Measurements from ENCODE around the gene ABCC8. TPM values are rescaled to one million over a fixed set of nuclear protein-coding genes. Genes with fewer than 3 reads are reported as not detected.

The ABCC8 gene
- total and polyA plus RNA-seq, 4 experiments from 2014 or later = not detected

GRCh38 chr11:17384002-17384511 is 92.6 kb downstream of the ABCC8 start:
- Mint-ChIP-seq H3K36me3 (no peaks in the 10 kb centered on the region), H3K27ac (peak overlapping the region in 1 of 7 donors; percentile 78), H3K9me3 (no peaks in the 10 kb centered on the region), H3K4me3 (no peak overlapping the region), H3K27me3 (no peaks in the 10 kb centered on the region), H3K4me1 (no peaks in the 10 kb centered on the region)
- POLR2A ChIA-PET (ENCODE audit: partially characterized antibody) = interaction anchor here (0.9 to 1.1 kb wide), 2 partner anchors 29 to 108 kb away, joined by 3 read pairs; partner anchors contain the start of gene NUCB2
- intact Hi-C loops (cut with micrococcal nuclease) = loop anchor here (1.0 to 10.0 kb wide), 4 partner anchors 120 to 591 kb away; no protein-coding TSS in a partner anchor
- Histone ChIP-seq H3K9me3 (ENCODE audit: control insufficient read depth in 1 of 2, low read length in 2 of 2) (no peaks in the 10 kb centered on the region), H3K4me3 (ENCODE audit: low read length in 2 of 2) (no peak overlapping the region), H3K27ac (ENCODE audit: low read depth, low read length) (no peak overlapping the region), H3K4me1 (ENCODE audit: insufficient read depth, low read length) (no peaks in the 10 kb centered on the region), H3K27me3 (ENCODE audit: insufficient read depth, low read length) (no peaks in the 10 kb centered on the region), H3K36me3 (ENCODE audit: insufficient read depth, low read length) (no peaks in the 10 kb centered on the region)
- CTCF ChIA-PET (ENCODE audit: partially characterized antibody) = interaction anchor here (0.6 to 5.3 kb wide), 40 partner anchors 8 to 1252 kb away, joined by 3 to 98 read pairs (median 4); no protein-coding TSS in a partner anchor
- peak; percentile 67 to 70 (median 70) for DNase-seq

- Mint-ChIP-seq H3K4me3 (no peak overlapping the region), H3K27ac (no peak overlapping the region), H3K9me3 (no peaks in the 10 kb centered on the region), H3K4me1 (no peaks in the 10 kb centered on the region), H3K27me3 (no peaks in the 10 kb centered on the region), H3K36me3 (peaks cover 0 to 3% of the 10 kb centered on the region in 2 donors)
- no peak overlapping the region for H3K27ac ChIP-seq (ENCODE audit: low read depth, low read length)
- ChIA-PET CTCF (ENCODE audit: partially characterized antibody) (interaction anchor here (0.7 to 5.3 kb wide), 32 partner anchors 8 to 215 kb away, joined by 3 to 98 read pairs (median 4); no protein-coding TSS in a partner anchor), POLR2A (ENCODE audit: partially characterized antibody) (no interaction called here)
- peak in 1 of 5 donors; percentile 11 for DNase-seq
- H3K9me3 ChIP-seq (ENCODE audit: control insufficient read depth in 1 of 2, low read length in 2 of 2) = no peaks in the 10 kb centered on the region
- no peaks in the 10 kb centered on the region for H3K4me1 ChIP-seq (ENCODE audit: insufficient read depth, low read length)
- no peak overlapping the region for H3K4me3 ChIP-seq (ENCODE audit: low read length in 2 of 2)
- no peaks in the 10 kb centered on the region for H3K36me3 ChIP-seq (ENCODE audit: insufficient read depth, low read length)
- intact Hi-C loops (cut with micrococcal nuclease) = loop anchor here (10.0 kb wide), 1 partner anchor 591 kb away; no protein-coding TSS in a partner anchor
- no peaks in the 10 kb centered on the region for H3K27me3 ChIP-seq (ENCODE audit: insufficient read depth, low read length)
These were observed 93.2 kb downstream of the ABCC8 start for GRCh38 chr11:17383461-17383860.

GRCh38 chr11:17382046-17382728 is 94.5 kb downstream of the ABCC8 start:
- H3K4me1 Mint-ChIP-seq = no peaks in the 10 kb centered on the region
- no peak for DNase-seq
- no peak overlapping the region for H3K4me3 Mint-ChIP-seq
- intact Hi-C loops (cut with micrococcal nuclease) = loop anchor here (10.0 kb wide), 1 partner anchor 593 kb away; no protein-coding TSS in a partner anchor
- no peaks in the 10 kb centered on the region for H3K27me3 Mint-ChIP-seq
- no peak overlapping the region for H3K27ac Mint-ChIP-seq
- H3K36me3 ChIP-seq (ENCODE audit: insufficient read depth, low read length) = no peaks in the 10 kb centered on the region
- no peaks in the 10 kb centered on the region for H3K27me3 ChIP-seq (ENCODE audit: insufficient read depth, low read length)
- POLR2A ChIA-PET (ENCODE audit: partially characterized antibody) = no interaction called here
- H3K27ac ChIP-seq (ENCODE audit: low read depth, low read length) = no peak overlapping the region
- H3K9me3 ChIP-seq (ENCODE audit: control insufficient read depth in 1 of 2, low read length in 2 of 2) = no peaks in the 10 kb centered on the region
- H3K4me1 ChIP-seq (ENCODE audit: insufficient read depth, low read length) = no peaks in the 10 kb centered on the region
- H3K36me3 Mint-ChIP-seq = peaks cover 0 to 5% of the 10 kb centered on the region in 2 donors
- CTCF ChIA-PET (ENCODE audit: partially characterized antibody) = interaction anchor here (0.6 to 5.3 kb wide), 8 partner anchors 15 to 1744 kb away, joined by 3 to 98 read pairs (median 18); no protein-coding TSS in a partner anchor
- H3K4me3 ChIP-seq (ENCODE audit: low read length in 2 of 2) = no peak overlapping the region
- no peaks in the 10 kb centered on the region for H3K9me3 Mint-ChIP-seq

- H3K4me1 ChIP-seq (ENCODE audit: insufficient read depth, low read length) = no peaks in the 10 kb centered on the region
- H3K36me3 ChIP-seq (ENCODE audit: insufficient read depth, low read length) = no peaks in the 10 kb centered on the region
- H3K27me3 ChIP-seq (ENCODE audit: insufficient read depth, low read length) = no peaks in the 10 kb centered on the region
- intact Hi-C loops (cut with micrococcal nuclease) = loop anchor here (10.0 kb wide), 1 partner anchor 594 kb away; no protein-coding TSS in a partner anchor
- ChIA-PET POLR2A (ENCODE audit: partially characterized antibody) (no interaction called here), CTCF (ENCODE audit: partially characterized antibody) (interaction anchor here (1.6 to 5.3 kb wide), 3 partner anchors 125 to 148 kb away, joined by 3 to 98 read pairs (median 40); no protein-coding TSS in a partner anchor)
- no peaks in the 10 kb centered on the region for H3K9me3 ChIP-seq (ENCODE audit: control insufficient read depth in 1 of 2, low read length in 2 of 2)
- no peak overlapping the region for H3K4me3 ChIP-seq (ENCODE audit: low read length in 2 of 2)
- H3K27ac ChIP-seq (ENCODE audit: low read depth, low read length) = no peak overlapping the region
- DNase-seq = no peak
- no peaks in the 10 kb centered on the region for H3K9me3 Mint-ChIP-seq
- peaks cover 0 to 5% of the 10 kb centered on the region in 2 donors for H3K36me3 Mint-ChIP-seq
- no peaks in the 10 kb centered on the region for H3K27me3 Mint-ChIP-seq
- no peaks in the 10 kb centered on the region for H3K4me1 Mint-ChIP-seq
- H3K4me3 Mint-ChIP-seq = no peak overlapping the region
- H3K27ac Mint-ChIP-seq = no peak overlapping the region
These were observed 95.5 kb downstream of the ABCC8 start for GRCh38 chr11:17381156-17381555.

GRCh38 chr11:17379383-17380180 is 97.1 kb downstream of the ABCC8 start:
- no peak overlapping the region for H3K27ac ChIP-seq (ENCODE audit: low read depth, low read length)
- no peaks in the 10 kb centered on the region for H3K4me1 Mint-ChIP-seq
- intact Hi-C loops (cut with micrococcal nuclease) = loop anchor here (10.0 kb wide), 1 partner anchor 595 kb away; no protein-coding TSS in a partner anchor
- no peaks in the 10 kb centered on the region for H3K36me3 ChIP-seq (ENCODE audit: insufficient read depth, low read length)
- H3K4me1 ChIP-seq (ENCODE audit: insufficient read depth, low read length) = no peaks in the 10 kb centered on the region
- H3K4me3 Mint-ChIP-seq = no peak overlapping the region
- H3K4me3 ChIP-seq (ENCODE audit: low read length in 2 of 2) = no peak overlapping the region
- CTCF ChIA-PET (ENCODE audit: partially characterized antibody) = interaction anchor here (0.9 to 2.0 kb wide), 4 partner anchors 15 to 149 kb away, joined by 3 to 6 read pairs (median 4); no protein-coding TSS in a partner anchor
- H3K36me3 Mint-ChIP-seq = peaks cover 0 to 6% of the 10 kb centered on the region in 2 donors
- peak overlapping the region in 3 of 7 donors; percentile 55 to 77 (median 57) for H3K27ac Mint-ChIP-seq
- no peaks in the 10 kb centered on the region for H3K9me3 Mint-ChIP-seq
- H3K27me3 Mint-ChIP-seq = no peaks in the 10 kb centered on the region
- no peaks in the 10 kb centered on the region for H3K27me3 ChIP-seq (ENCODE audit: insufficient read depth, low read length)
- no peak for DNase-seq
- H3K9me3 ChIP-seq (ENCODE audit: control insufficient read depth in 1 of 2, low read length in 2 of 2) = no peaks in the 10 kb centered on the region
- POLR2A ChIA-PET (ENCODE audit: partially characterized antibody) = interaction anchor here (0.5 kb wide), 1 partner anchor 26 kb away, joined by 4 read pairs; no protein-coding TSS in a partner anchor

- no peak overlapping the region for H3K27ac ChIP-seq (ENCODE audit: low read depth, low read length)
- DNase-seq = no peak
- Mint-ChIP-seq H3K27ac (peak overlapping the region in 1 of 7 donors; percentile 22), H3K4me1 (no peaks in the 10 kb centered on the region), H3K4me3 (peak overlapping the region in 1 of 8 donors; percentile 45), H3K36me3 (peaks cover 1 to 11% of the 10 kb centered on the region in 2 donors), H3K27me3 (no peaks in the 10 kb centered on the region), H3K9me3 (peaks cover 0 to 8% (median 0%) of the 10 kb centered on the region in 8 donors)
- CTCF ChIA-PET (ENCODE audit: partially characterized antibody) = interaction anchor here (0.7 to 2.0 kb wide), 3 partner anchors 24 to 148 kb away, joined by 3 to 6 read pairs (median 5); no protein-coding TSS in a partner anchor
- H3K4me1 ChIP-seq (ENCODE audit: insufficient read depth, low read length) = no peaks in the 10 kb centered on the region
- H3K9me3 ChIP-seq (ENCODE audit: control insufficient read depth in 1 of 2, low read length in 2 of 2) = no peaks in the 10 kb centered on the region
- H3K36me3 ChIP-seq (ENCODE audit: insufficient read depth, low read length) = no peaks in the 10 kb centered on the region
- H3K4me3 ChIP-seq (ENCODE audit: low read length in 2 of 2) = no peak overlapping the region
- intact Hi-C loops (cut with micrococcal nuclease) = no loop called here
- no peaks in the 10 kb centered on the region for H3K27me3 ChIP-seq (ENCODE audit: insufficient read depth, low read length)
- POLR2A ChIA-PET (ENCODE audit: partially characterized antibody) = no interaction called here
These were observed 98.0 kb downstream of the ABCC8 start for GRCh38 chr11:17378655-17379054.
